Measurements from ENCODE around the gene REM2.

The REM2 gene, protein sequence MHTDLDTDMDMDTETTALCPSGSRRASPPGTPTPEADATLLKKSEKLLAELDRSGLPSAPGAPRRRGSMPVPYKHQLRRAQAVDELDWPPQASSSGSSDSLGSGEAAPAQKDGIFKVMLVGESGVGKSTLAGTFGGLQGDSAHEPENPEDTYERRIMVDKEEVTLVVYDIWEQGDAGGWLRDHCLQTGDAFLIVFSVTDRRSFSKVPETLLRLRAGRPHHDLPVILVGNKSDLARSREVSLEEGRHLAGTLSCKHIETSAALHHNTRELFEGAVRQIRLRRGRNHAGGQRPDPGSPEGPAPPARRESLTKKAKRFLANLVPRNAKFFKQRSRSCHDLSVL
- long read RNA-seq, result 0 reads

GRCh38 chr14:22883173-22883976, at the start of gene REM2:
REM2 (plus strand) TSS chr14:22883222; CDS start chr14:22883288, 66 bp downstream.
- no peak within 1 kb of the TSS for H3K27ac ChIP-seq (replicated peaks)
- H3K27me3 ChIP-seq (ENCODE audit: insufficient read depth, poor library complexity, severe bottlenecking), result peaks cover 5% of the 10 kb centered on the region
- no peak within 1 kb of the TSS for H3K4me3 ChIP-seq (replicated peaks; ENCODE audit: insufficient read depth, low read length)
- TF ChIP-seq SPI1 (IDR thresholded peaks at IDR 0.05; ENCODE audit: borderline replicate concordance, low read depth), result no peak
- no peak for TF ChIP-seq REST (IDR thresholded peaks at IDR 0.05; ENCODE audit: insufficient replicate concordance, low read depth)
- no peak for TF ChIP-seq POLR2AphosphoS5 (IDR thresholded peaks at IDR 0.05; ENCODE audit: low read depth)
- TF ChIP-seq CTCF (IDR thresholded peaks at IDR 0.05; ENCODE audit: insufficient read depth, low read length), result no peak
- TF ChIP-seq GABPA (IDR thresholded peaks at IDR 0.05; ENCODE audit: low read depth), result no peak
- no peak for DNase-seq (ENCODE audit: low read depth in 1 of 2, low spot score in 1 of 2)

DNA sequence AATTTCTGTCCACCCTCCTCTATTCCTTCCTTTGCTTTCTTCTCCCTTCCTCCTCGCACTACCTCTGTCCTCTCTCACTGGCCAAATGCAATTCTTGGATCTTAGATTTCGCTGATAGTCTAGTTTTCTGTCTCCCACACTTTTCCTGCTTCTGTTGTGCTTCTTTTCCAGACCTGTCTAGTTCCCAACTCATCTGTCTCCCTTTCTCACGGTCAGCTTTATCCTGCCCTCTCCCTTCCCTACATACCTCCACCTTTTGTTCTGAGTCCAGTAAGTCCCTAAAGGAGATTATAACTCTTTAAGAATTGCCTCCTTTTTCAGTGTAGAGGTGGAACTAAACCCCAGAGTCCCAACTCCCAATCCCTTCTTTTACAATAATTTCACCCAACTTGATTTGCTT, 47.5 kb upstream of the REM2 start:
- Histone ChIP-seq H3K27ac (replicated peaks) (no peak overlapping the region), H3K27me3 (ENCODE audit: insufficient read depth, poor library complexity, severe bottlenecking) (no peaks in the 10 kb centered on the region), H3K4me3 (replicated peaks; ENCODE audit: insufficient read depth, low read length) (no peak overlapping the region)
- DNase-seq (ENCODE audit: low read depth in 1 of 2, low spot score in 1 of 2), result no peak
- TF ChIP-seq REST (IDR thresholded peaks at IDR 0.05; ENCODE audit: insufficient replicate concordance, low read depth), result no peak
- TF ChIP-seq GABPA (IDR thresholded peaks at IDR 0.05; ENCODE audit: low read depth), result no peak

DNA sequence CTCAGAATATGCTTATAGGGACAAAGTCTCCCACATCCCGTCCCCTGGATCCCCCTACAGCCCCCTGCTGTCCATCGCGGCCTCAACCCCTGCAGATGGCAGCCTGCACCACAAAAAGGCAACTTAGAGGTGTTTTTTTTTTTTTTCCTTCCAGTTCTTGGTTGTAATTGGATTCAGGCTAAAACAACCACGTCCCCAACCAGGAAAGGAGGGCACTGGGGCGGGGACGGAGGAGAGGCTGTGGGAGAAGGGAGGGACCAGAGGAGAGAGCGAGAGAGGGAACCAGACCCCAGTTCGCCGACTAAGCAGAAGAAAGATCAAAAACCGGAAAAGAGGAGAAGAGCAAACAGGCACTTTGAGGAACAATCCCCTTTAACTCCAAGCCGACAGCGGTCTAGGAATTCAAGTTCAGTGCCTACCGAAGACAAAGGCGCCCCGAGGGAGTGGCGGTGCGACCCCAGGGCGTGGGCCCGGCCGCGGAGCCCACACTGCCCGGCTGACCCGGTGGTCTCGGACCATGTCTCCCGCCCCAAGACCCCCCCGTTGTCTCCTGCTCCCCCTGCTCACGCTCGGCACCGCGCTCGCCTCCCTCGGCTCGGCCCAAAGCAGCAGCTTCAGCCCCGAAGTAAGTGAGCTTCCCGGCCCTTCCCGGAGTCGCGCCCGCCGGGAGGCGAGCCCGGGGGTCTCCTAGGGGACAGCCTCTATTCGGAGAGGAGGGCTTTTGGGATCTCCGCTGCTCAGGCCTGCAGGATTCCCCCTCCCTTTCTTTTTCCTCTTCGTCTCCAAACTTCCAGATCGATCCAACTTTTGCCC, 46.5 kb upstream of the REM2 start, which contains the start of gene MMP14:
Gene MMP14, plus strand, starts transcription at position 285 of the 813 bp plus-strand sequence. Its CDS starts 233 bp downstream, at position 518.
- DNase-seq (ENCODE audit: low read depth in 1 of 2, low spot score in 1 of 2), result no peak
- Histone ChIP-seq H3K4me3 (replicated peaks; ENCODE audit: insufficient read depth, low read length) (peak within 1 kb of the TSS; percentile 11), H3K27ac (replicated peaks) (peak within 1 kb of the TSS; percentile 8; the same call in 1 of the 2 replicates)

More for the DNA sequence above, 46.5 kb upstream of the REM2 start, which contains the start of gene MMP14:
- TF ChIP-seq POLR2AphosphoS5 (IDR thresholded peaks at IDR 0.05; ENCODE audit: low read depth) (peak; percentile 42), REST (IDR thresholded peaks at IDR 0.05; ENCODE audit: insufficient replicate concordance, low read depth) (no peak), CTCF (IDR thresholded peaks at IDR 0.05; ENCODE audit: insufficient read depth, low read length) (no peak)
- H3K27me3 ChIP-seq (ENCODE audit: insufficient read depth, poor library complexity, severe bottlenecking), result no peaks in the 10 kb centered on the region
